NT2/D1 (cell line): ENCODE data around the gene ZNF143.
"Not testable (repeated sequence)": the region's sequence is repeated elsewhere in the genome, so short reads cannot be mapped to it uniquely, and the experiment has no call there.

Experiments used
- SUZ12 ChIP-seq: IDR thresholded peaks from 2 replicates; pipeline ENCODE4 v1.6.1; 2011; ENCODE audit not compliant: insufficient read length, insufficient read depth; ENCODE audit errors: extremely low read depth
- YY1 ChIP-seq: IDR thresholded peaks from 2 replicates; pipeline ENCODE4 v1.6.1; 2011; ENCODE audit not compliant: insufficient read length, insufficient read depth
- ZNF274 ChIP-seq: IDR thresholded peaks from 2 replicates; pipeline ENCODE4 v1.6.1; 2011; ENCODE audit warnings: mild to moderate bottlenecking, low read depth, low read length

DNA sequence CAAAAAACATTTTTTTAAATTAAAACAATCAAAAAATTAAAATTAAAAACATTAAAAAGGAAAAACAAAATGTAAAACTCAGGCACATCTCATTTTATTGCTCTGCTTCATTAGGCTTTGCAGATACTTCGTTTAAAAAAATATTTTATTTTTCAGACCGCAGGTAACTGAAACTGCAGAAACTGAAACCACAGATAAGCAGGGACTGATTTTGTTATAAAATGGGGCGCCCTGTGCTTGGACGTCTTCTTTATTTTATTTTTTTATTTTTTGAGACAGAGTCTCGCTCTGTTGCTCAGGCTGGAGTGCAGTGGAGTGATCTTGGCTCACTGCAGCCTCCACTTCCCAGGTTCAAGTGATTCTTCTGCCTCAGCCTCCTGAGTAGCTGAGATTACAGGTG is 88.4 kb downstream of the ZNF143 start:
- not testable (repeated sequence) for TF ChIP-seq YY1, ZNF274, SUZ12
